Neural cell (in vitro differentiated cells): ENCODE results near the gene STX4. TPM values are rescaled to one million over a fixed set of nuclear protein-coding genes. Genes with fewer than 3 reads are reported as not detected.

Experiments
- H2AFZ ChIP-seq: fragments of 200-600, 300-800 bp; sonication (generic), shearing (Covaris generic); 2 replicates; pipeline ENCODE4 v1.6.0; 2014; ENCODE audit warnings: low read depth, mild to moderate bottlenecking, antibody characterized with exemption, low read length, moderate library complexity
- H3F3A ChIP-seq: fragments of 200-600 bp; shearing (Covaris generic); 2 replicates; pipeline ENCODE4 v1.6.1; 2016; ENCODE audit warnings: mild to moderate bottlenecking, moderate library complexity, mixed read lengths, antibody characterized with exemption, low read length; ENCODE audit not compliant: insufficient read depth, poor library complexity, severe bottlenecking
- H3K27ac ChIP-seq: fragments of 200-600, 300-800 bp; sonication (generic), shearing (Covaris generic); 2 replicates; pipeline ENCODE4 v1.5.1; 2014; ENCODE audit warnings: mild to moderate bottlenecking, low read length, moderate library complexity
- H3K27me3 ChIP-seq: fragments of 300-800, 200-600 bp; sonication (generic), shearing (Covaris generic); 2 replicates; pipeline ENCODE4 v1.6.0; 2014; ENCODE audit warnings: mild to moderate bottlenecking, low read depth, low read length, moderate library complexity; ENCODE audit not compliant: insufficient read depth
- H3K36me3 ChIP-seq: fragments of 300-800, 200-600 bp; sonication (generic), shearing (Covaris generic); 2 replicates; pipeline ENCODE4 v1.5.1; 2014; ENCODE audit warnings: mild to moderate bottlenecking, antibody characterized with exemption, low read length, moderate library complexity; ENCODE audit not compliant: insufficient read depth
- H3K4me2 ChIP-seq: fragments of 300-800, 200-600 bp; sonication (generic), shearing (Covaris generic); 2 replicates; pipeline ENCODE4 v1.6.0; 2014; ENCODE audit warnings: mild to moderate bottlenecking, low read length
- H3K4me3 ChIP-seq: fragments of 300-800, 200-600 bp; sonication (generic), shearing (Covaris generic); 2 replicates; pipeline ENCODE4 v1.5.1; 2014; ENCODE audit warnings: mild to moderate bottlenecking, low read length, moderate library complexity
- H3K79me2 ChIP-seq: fragments of 200-600 bp; shearing (Covaris generic); replicated peaks from 2 replicates; pipeline ENCODE4 v1.6.0; 2014; ENCODE audit warnings: mild to moderate bottlenecking, low read length, moderate library complexity; ENCODE audit not compliant: insufficient read depth
- H3K9ac ChIP-seq: fragments of 300-800, 200-600 bp; sonication (generic), shearing (Covaris generic); 2 replicates; pipeline ENCODE4 v1.6.1; 2016; ENCODE audit warnings: mild to moderate bottlenecking, low read length, mixed read lengths
- H3K9me2 ChIP-seq: fragments of 200-600 bp; shearing (Covaris generic); 2 replicates; pipeline ENCODE4 v1.6.1; 2016; ENCODE audit warnings: mild to moderate bottlenecking, low read length, mixed read lengths; ENCODE audit not compliant: insufficient read depth
- H3K9me3 ChIP-seq: fragments of 200-600, 300-800 bp; sonication (generic), shearing (Covaris generic); 2 replicates; pipeline ENCODE4 v1.6.1; 2016; ENCODE audit warnings: mild to moderate bottlenecking, mixed run types, low read length, moderate library complexity, mixed read lengths
- H4K20me1 ChIP-seq: fragments of 200-600 bp; shearing (Covaris generic); 2 replicates; pipeline ENCODE4 v1.6.1; 2016; ENCODE audit warnings: mild to moderate bottlenecking, mixed run types; ENCODE audit not compliant: insufficient read depth
- CTCF ChIP-seq: fragments of 450-650 bp; IDR thresholded peaks from 2 replicates; pipeline ENCODE4 v1.5.1; 2014; ENCODE audit warnings: antibody characterized with exemption, mild to moderate bottlenecking, moderate library complexity; ENCODE audit not compliant: poor library complexity, severe bottlenecking
- EP300 ChIP-seq: fragments of 450-650 bp; conservative IDR thresholded peaks from 2 replicates; pipeline ENCODE4 v1.6.1; 2014; ENCODE audit warnings: antibody characterized with exemption, mild to moderate bottlenecking, moderate library complexity; ENCODE audit not compliant: poor library complexity, severe bottlenecking
- EZH2 ChIP-seq: fragments of 200-600, 300-800 bp; shearing (Covaris generic), sonication (generic); IDR thresholded peaks from 2 replicates; pipeline ENCODE4 v1.6.1; 2014; ENCODE audit warnings: antibody characterized with exemption, low read length, borderline replicate concordance, mild to moderate bottlenecking; ENCODE audit not compliant: insufficient read depth, poor library complexity, severe bottlenecking
- MXI1 ChIP-seq: fragments of 450-650 bp; conservative IDR thresholded peaks from 2 replicates; pipeline ENCODE4 v1.6.1; 2014; ENCODE audit warnings: antibody characterized with exemption, mild to moderate bottlenecking; ENCODE audit not compliant: poor library complexity, severe bottlenecking
- POLR2AphosphoS5 ChIP-seq: IDR thresholded peaks from 2 replicates; pipeline ENCODE4 v1.6.1; 2012
- RAD21 ChIP-seq: fragments of 450-650 bp; conservative IDR thresholded peaks from 2 replicates; pipeline ENCODE4 v1.6.1; 2014; ENCODE audit warnings: antibody characterized with exemption, mild to moderate bottlenecking, moderate library complexity
- SMC3 ChIP-seq: fragments of 450-650 bp; conservative IDR thresholded peaks from 2 replicates; pipeline ENCODE4 v1.6.1; 2014; ENCODE audit warnings: antibody characterized with exemption, mild to moderate bottlenecking, moderate library complexity; ENCODE audit not compliant: poor library complexity
- TAF1 ChIP-seq: IDR thresholded peaks from 2 replicates; pipeline ENCODE4 v1.6.1; 2012; ENCODE audit warnings: low read depth
- polyA plus RNA-seq: library from polyadenylated mRNA; depleted of rRNA; stranded (reverse); fragments of >200 nt; gene quantifications from 2 replicates; pipeline ENCODE4 v1.2.3, GENCODE V29; 2014
- TF ChIP-seq, protein P1 (sequence below): IDR thresholded peaks from 2 replicates; pipeline ENCODE4 v1.6.1; 2012; ENCODE audit warnings: borderline replicate concordance

STX4 gene
- polyA plus RNA-seq, 1 donor from 2014 or later = 32.2 TPM

- peaks cover 9% of the 10 kb centered on the region for H3K79me2 ChIP-seq
- no peak for TF ChIP-seq EZH2
- no peak for TF ChIP-seq CTCF
- no peak for TF ChIP-seq EP300
- TF ChIP-seq MXI1 = no peak
- TF ChIP-seq TAF1 = no peak
- no peaks in the 10 kb centered on the region for H4K20me1 ChIP-seq
- H3K4me3 ChIP-seq = no peak overlapping the region
- no peaks in the 10 kb centered on the region for H3K9me3 ChIP-seq
- no peak overlapping the region for H3K4me2 ChIP-seq
- no peak overlapping the region for H3K27ac ChIP-seq
- no peak overlapping the region for H3K9ac ChIP-seq
- H2AFZ ChIP-seq = no peak overlapping the region
- no peaks in the 10 kb centered on the region for H3F3A ChIP-seq
- no peaks in the 10 kb centered on the region for H3K27me3 ChIP-seq
- no peaks in the 10 kb centered on the region for H3K36me3 ChIP-seq
- no peaks in the 10 kb centered on the region for H3K9me2 ChIP-seq
These were observed 54.6 kb downstream of the STX4 start for GRCh38 chr16:31087971-31088370.

DNA sequence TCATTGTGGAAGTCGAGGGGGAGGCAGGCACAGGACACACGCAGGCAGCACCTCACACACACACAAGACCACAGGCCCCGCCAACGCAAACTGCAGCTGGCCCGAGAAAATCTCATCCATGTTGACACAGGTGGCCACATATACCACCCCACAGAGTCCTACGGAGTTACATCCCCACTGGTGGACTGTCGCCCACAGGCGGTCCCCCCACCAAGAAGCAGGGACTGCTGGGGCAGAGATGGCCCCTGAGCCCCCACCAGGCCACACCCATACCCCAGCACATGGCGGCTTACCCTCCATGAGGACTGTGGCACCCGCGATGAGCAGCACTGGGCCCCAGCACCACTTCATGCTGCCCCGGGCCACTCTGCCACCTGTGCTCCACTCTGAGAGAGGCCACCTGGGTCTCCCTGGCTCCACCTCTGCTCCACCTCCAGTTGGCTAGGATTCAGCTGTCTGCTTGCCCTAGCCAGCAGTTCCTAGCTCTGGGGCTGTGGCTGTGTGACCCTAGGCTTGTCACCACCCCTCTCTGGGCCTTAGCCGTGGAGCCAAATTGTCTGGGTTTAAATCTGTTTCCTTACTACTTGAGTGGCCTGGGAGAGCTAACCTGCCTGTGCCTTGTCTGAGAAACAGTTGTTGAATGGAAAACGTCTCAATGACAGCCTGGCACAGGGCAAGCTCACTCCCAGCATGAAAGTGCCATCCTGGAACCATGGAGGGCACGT lies 55.3 kb downstream of the STX4 start, which contains the start of gene PRSS53:
Gene PRSS53, minus strand, starts transcription at position 485 of the 725 bp plus-strand sequence. Its CDS starts 134 bp downstream, at position 351.
- Histone ChIP-seq H3K4me3 (no peak within 1 kb of the TSS), H3F3A (no peaks in the 10 kb centered on the region), H3K4me2 (no peak within 1 kb of the TSS), H3K9ac (no peak within 1 kb of the TSS), H3K36me3 (no peaks in the 10 kb centered on the region), H3K27ac (no peak within 1 kb of the TSS), H3K27me3 (no peaks in the 10 kb centered on the region), H3K9me2 (no peaks in the 10 kb centered on the region), H4K20me1 (no peaks in the 10 kb centered on the region), H2AFZ (no peak within 1 kb of the TSS), H3K79me2 (peaks cover 11% of the 10 kb centered on the region), H3K9me3 (no peaks in the 10 kb centered on the region)
- no peak for TF ChIP-seq CTCF
- TF ChIP-seq EP300 = no peak
- no peak for TF ChIP-seq MXI1
- no peak for TF ChIP-seq POLR2AphosphoS5
- TF ChIP-seq TAF1 = no peak
- no peak for TF ChIP-seq RAD21
- TF ChIP-seq SMC3 = no peak
- TF ChIP-seq, protein P1, sequence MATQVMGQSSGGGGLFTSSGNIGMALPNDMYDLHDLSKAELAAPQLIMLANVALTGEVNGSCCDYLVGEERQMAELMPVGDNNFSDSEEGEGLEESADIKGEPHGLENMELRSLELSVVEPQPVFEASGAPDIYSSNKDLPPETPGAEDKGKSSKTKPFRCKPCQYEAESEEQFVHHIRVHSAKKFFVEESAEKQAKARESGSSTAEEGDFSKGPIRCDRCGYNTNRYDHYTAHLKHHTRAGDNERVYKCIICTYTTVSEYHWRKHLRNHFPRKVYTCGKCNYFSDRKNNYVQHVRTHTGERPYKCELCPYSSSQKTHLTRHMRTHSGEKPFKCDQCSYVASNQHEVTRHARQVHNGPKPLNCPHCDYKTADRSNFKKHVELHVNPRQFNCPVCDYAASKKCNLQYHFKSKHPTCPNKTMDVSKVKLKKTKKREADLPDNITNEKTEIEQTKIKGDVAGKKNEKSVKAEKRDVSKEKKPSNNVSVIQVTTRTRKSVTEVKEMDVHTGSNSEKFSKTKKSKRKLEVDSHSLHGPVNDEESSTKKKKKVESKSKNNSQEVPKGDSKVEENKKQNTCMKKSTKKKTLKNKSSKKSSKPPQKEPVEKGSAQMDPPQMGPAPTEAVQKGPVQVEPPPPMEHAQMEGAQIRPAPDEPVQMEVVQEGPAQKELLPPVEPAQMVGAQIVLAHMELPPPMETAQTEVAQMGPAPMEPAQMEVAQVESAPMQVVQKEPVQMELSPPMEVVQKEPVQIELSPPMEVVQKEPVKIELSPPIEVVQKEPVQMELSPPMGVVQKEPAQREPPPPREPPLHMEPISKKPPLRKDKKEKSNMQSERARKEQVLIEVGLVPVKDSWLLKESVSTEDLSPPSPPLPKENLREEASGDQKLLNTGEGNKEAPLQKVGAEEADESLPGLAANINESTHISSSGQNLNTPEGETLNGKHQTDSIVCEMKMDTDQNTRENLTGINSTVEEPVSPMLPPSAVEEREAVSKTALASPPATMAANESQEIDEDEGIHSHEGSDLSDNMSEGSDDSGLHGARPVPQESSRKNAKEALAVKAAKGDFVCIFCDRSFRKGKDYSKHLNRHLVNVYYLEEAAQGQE = no peak
